ENCODE measurements around the gene FLAD1.

GRCh38 chr1:154955039-154955717 lies 28.0 kb upstream of the FLAD1 start:
- TF ChIP-seq FOXM1 (IDR thresholded peaks at IDR 0.05; ENCODE audit: borderline replicate concordance): no peak
- TF ChIP-seq PKNOX1 (IDR thresholded peaks at IDR 0.05): no peak
- no peak for TF ChIP-seq SP1 (IDR thresholded peaks at IDR 0.05)
- TF ChIP-seq FOXK2 (IDR thresholded peaks at IDR 0.05): no peak
- no peak for TF ChIP-seq FOXA1 (IDR thresholded peaks at IDR 0.05)
- no peak for TF ChIP-seq BHLHE40 (IDR thresholded peaks at IDR 0.05; ENCODE audit: borderline replicate concordance)
- no peak for TF ChIP-seq LEF1 (IDR thresholded peaks at IDR 0.05; ENCODE audit: borderline replicate concordance)
- no peak for TF ChIP-seq ZNF384 (IDR thresholded peaks at IDR 0.05)

Data from HEK293T (cell line).